Heart right ventricle (tissue), 16 donors: Measurements from ENCODE around the gene HTT. TPM values are rescaled to one million over a fixed set of nuclear protein-coding genes. Genes with fewer than 3 reads are reported as not detected.
"Not testable (repeated sequence)": the region's sequence is repeated elsewhere in the genome, so short reads cannot be mapped to it uniquely, and the experiment has no call there.

ENCODE experiments used
- ATAC-seq, 8 donors: fragments of 200-7000 bp; cut with Tn5 transposase; one replicate each; pipeline ENCODE4 v1.9.1; 2020; ENCODE audit warnings: mild to moderate bottlenecking in 8 of 8, moderate library complexity in 8 of 8, moderate number of reproducible peaks in 1 of 8
- DNase-seq, 2 donors: peaks; one replicate each; pipeline ENCODE4 v3.0.0-alpha.2; 2020
- H3K27ac ChIP-seq, 10 donors: fragments of 200-600 bp; sonication (generic) in 2 of 10; one replicate each; pipeline versions ENCODE4 v1.5.0 to v1.8.0; 2020 to 2022; ENCODE audit warnings: mild to moderate bottlenecking in 3 of 10
- H3K27me3 ChIP-seq, 7 donors: fragments of 200-600 bp; one replicate each; pipeline ENCODE4 v1.8.0; 2021 to 2022; ENCODE audit warnings: mild to moderate bottlenecking in 2 of 7
- H3K36me3 ChIP-seq, 9 donors: fragments of 200-600 bp; sonication (generic) in 1 of 9; one replicate each; pipeline versions ENCODE4 v1.5.0 to v1.8.0; 2020 to 2022; ENCODE audit warnings: mild to moderate bottlenecking in 2 of 9
- H3K4me1 ChIP-seq, 9 donors: fragments of 200-600 bp; sonication (generic) in 1 of 9; one replicate each; pipeline versions ENCODE4 v1.5.0 to v1.8.0; 2020 to 2022; ENCODE audit warnings: mild to moderate bottlenecking in 4 of 9
- H3K4me3 ChIP-seq, 10 donors: fragments of 200-600 bp; sonication (generic) in 2 of 10; one replicate each; pipeline versions ENCODE4 v1.5.0 to v1.8.0; 2020 to 2022; ENCODE audit warnings: mild to moderate bottlenecking in 7 of 10, moderate library complexity in 2 of 10
- H3K9me3 ChIP-seq, 11 donors: fragments of 200-600 bp in 10 of 11; sonication (generic) in 2 of 11; one replicate each; pipeline versions ENCODE4 v1.5.0 to v1.8.0; 2013 to 2022; ENCODE audit warnings: mild to moderate bottlenecking in 2 of 11, control low read depth in 1 of 11, moderate library complexity in 1 of 11
- WGBS, 2 donors: extraction: QIAGEN DNeasy Blood & Tissue Kit; methylation state at CpG; one replicate each; pipeline ENCODE4 v1.1.7; 2013; ENCODE audit warnings: inconsistent platforms in 1 of 2; 5-methylcytosine and 5-hydroxymethylcytosine counted together
- intact Hi-C, 10 donors: fragments of 100-400 bp; cut with DNase I; formaldehyde crosslinking; loops; one replicate each; pipeline versions ENCODE4 v1.11.1 to v1.14.2; 2022
- polyA plus RNA-seq, 2 donors: library from polyadenylated mRNA; stranded (reverse); fragments of 200-250 nt; gene quantifications; one replicate each; pipeline ENCODE4 v1.2.3, GENCODE V29; 2013
- total RNA-seq, 10 donors: library from RNA; stranded (reverse); fragmentation: NEBNext Ultra II Directional in 3 of 10; extraction: Animal tissue kit (Norgen Biotek cat#: 25700) in 3 of 10; gene quantifications; one replicate each; pipeline versions ENCODE4 v1.2.1 to v1.2.4, GENCODE V29; 2021 to 2023
- TF ChIP-seq, protein P1 (sequence below), 9 donors: fragments of 200-600 bp; sonication (generic) in 2 of 9; IDR thresholded peaks; one replicate each; pipeline versions ENCODE4 v1.5.0 to v1.8.0; 2021 to 2022; ENCODE audit warnings: antibody characterized with exemption in 9 of 9, mild to moderate bottlenecking in 5 of 9, moderate library complexity in 1 of 9
- donor health status: Arrhythmogenic right ventricular cardiomyopathy.
- donor health status: ischemic (EF 13 %, LVEDD 7.1; RV severe dilation, severe dysfunction).
- donor health status: healthy with polysubstance abuse.
- donor health status: DM: no; HTN: yes; CAD: no.
- donor health status: DM: no; HTN: no; CAD: no.
- donor health status: ischemic (EF 25% LVEDD 6.9; RV normal size, moderate dysfunction).
- donor health status: ischemic (EF 25% LVEDD 5.7; RV mildly dilated, moderate dysfunction).
- donor health status: healthy.
- donor health status: DM: yes; HTN: yes; CAD: no.
- donor health status: Ischemic cardiomyopathy.
- donor health status: ischemic (EF 35%, LVEDD 5.7; RV mildly dilated, moderate dysfunction).
- donor health status: nonischemic (EF 11% LVEDD 7.7; RV severe dilation, severe dysfunction).
- donor health status: DM: yes; HTN: yes; CAD: no.
- donor health status: PGD.
- donor health status: ischemic (EF 29% LVEDD 5.4; RV normal size, mild dysfunction).
- donor health status: nonischemic (EF 23%, LVEDD 6.1; RV moderate dilation, normal function).

The HTT gene
- total and polyA plus RNA-seq, 12 donors, result 6.3 to 34.0 (median 24.1) TPM

GRCh38 chr4:3087115-3087797 is 12.8 kb downstream of the HTT start:
- Histone ChIP-seq H3K9me3 (no peaks in the 10 kb centered on the region), H3K36me3 (peaks cover 0 to 59% (median 6%) of the 10 kb centered on the region in 9 donors), H3K4me1 (peaks cover 0 to 4% (median 0%) of the 10 kb centered on the region in 9 donors), H3K27me3 (no peaks in the 10 kb centered on the region), H3K4me3 (no peak overlapping the region), H3K27ac (no peak overlapping the region)
- DNase-seq, result no peak
- intact Hi-C loops, result no loop called here
- no peak for ATAC-seq
- TF ChIP-seq, protein P1, sequence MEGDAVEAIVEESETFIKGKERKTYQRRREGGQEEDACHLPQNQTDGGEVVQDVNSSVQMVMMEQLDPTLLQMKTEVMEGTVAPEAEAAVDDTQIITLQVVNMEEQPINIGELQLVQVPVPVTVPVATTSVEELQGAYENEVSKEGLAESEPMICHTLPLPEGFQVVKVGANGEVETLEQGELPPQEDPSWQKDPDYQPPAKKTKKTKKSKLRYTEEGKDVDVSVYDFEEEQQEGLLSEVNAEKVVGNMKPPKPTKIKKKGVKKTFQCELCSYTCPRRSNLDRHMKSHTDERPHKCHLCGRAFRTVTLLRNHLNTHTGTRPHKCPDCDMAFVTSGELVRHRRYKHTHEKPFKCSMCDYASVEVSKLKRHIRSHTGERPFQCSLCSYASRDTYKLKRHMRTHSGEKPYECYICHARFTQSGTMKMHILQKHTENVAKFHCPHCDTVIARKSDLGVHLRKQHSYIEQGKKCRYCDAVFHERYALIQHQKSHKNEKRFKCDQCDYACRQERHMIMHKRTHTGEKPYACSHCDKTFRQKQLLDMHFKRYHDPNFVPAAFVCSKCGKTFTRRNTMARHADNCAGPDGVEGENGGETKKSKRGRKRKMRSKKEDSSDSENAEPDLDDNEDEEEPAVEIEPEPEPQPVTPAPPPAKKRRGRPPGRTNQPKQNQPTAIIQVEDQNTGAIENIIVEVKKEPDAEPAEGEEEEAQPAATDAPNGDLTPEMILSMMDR (IDR thresholded peaks at IDR 0.05), result no peak
- 84 to 90% methylated on average over 4 of the region's 4 CpGs for WGBS, 2 donors

- no peak for ATAC-seq
- intact Hi-C loops, result no loop called here
- no peak overlapping the region for H3K27ac ChIP-seq
- DNase-seq, result no peak
- TF ChIP-seq, protein P1 (IDR thresholded peaks at IDR 0.05), result no peak
- H3K4me1 ChIP-seq, result no peaks in the 10 kb centered on the region
- no peaks in the 10 kb centered on the region for H3K9me3 ChIP-seq
- H3K36me3 ChIP-seq, result peaks cover 0 to 85% (median 6%) of the 10 kb centered on the region in 9 donors
- H3K4me3 ChIP-seq, result no peak overlapping the region
- 48 to 70% methylated on average over 5 of the region's 5 CpGs for WGBS, 2 donors
- no peaks in the 10 kb centered on the region for H3K27me3 ChIP-seq
These were observed 17.0 kb downstream of the HTT start for GRCh38 chr4:3091464-3091863.

- H3K27me3 ChIP-seq, H3K27ac ChIP-seq, ATAC-seq, intact Hi-C loops, H3K9me3 ChIP-seq, DNase-seq, H3K4me1 ChIP-seq, H3K4me3 ChIP-seq: not testable (repeated sequence)
- WGBS, 2 donors, result 96% methylated on average over 15 to 28 of the region's 28 CpGs
- peaks cover 0 to 79% (median 3%) of the 10 kb centered on the region in 9 donors for H3K36me3 ChIP-seq
These were observed 20.2 kb downstream of the HTT start for GRCh38 chr4:3094701-3095100.

DNA sequence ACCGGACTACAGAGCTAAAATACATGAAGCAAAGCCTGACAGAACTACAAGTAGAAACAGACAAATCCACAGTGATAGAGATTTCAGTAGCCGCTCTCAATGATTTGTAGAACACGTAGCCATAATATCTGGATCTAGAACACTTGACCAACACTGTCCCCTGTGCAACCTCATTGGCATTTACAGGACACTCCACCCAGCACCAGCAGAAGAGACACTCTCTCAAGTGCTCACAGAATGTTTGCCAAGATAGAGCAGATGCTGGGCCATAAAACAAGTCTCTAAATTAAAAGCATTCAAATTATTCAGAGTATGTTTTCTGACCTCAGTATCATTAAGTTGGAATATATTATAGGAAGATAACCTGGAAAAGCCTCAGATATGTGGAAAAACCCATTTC is 21.7 kb downstream of the HTT start:
- DNase-seq (no peak), ATAC-seq (no peak)
- H3K36me3 ChIP-seq, result peaks cover 0 to 80% (median 7%) of the 10 kb centered on the region in 9 donors
- H3K27ac ChIP-seq, result no peak overlapping the region
- intact Hi-C loops, result no loop called here
- H3K27me3 ChIP-seq, result no peaks in the 10 kb centered on the region
- no peaks in the 10 kb centered on the region for H3K9me3 ChIP-seq
- TF ChIP-seq, protein P1 (IDR thresholded peaks at IDR 0.05), result no peak
- no peaks in the 10 kb centered on the region for H3K4me1 ChIP-seq
- 89 to 94% methylated on average over 3 of the region's 3 CpGs for WGBS, 2 donors
- H3K4me3 ChIP-seq, result no peak overlapping the region

- Histone ChIP-seq H3K4me3 (no peak overlapping the region), H3K27ac (no peak overlapping the region), H3K4me1 (no peaks in the 10 kb centered on the region), H3K36me3 (peaks cover 0 to 79% (median 7%) of the 10 kb centered on the region in 9 donors), H3K27me3 (no peaks in the 10 kb centered on the region), H3K9me3 (no peaks in the 10 kb centered on the region)
- DNase-seq, result no peak
- intact Hi-C loops, result no loop called here
- TF ChIP-seq, protein P1 (IDR thresholded peaks at IDR 0.05), result no peak
- 76 to 79% methylated on average over 2 of the region's 2 CpGs for WGBS, 2 donors
- ATAC-seq, result no peak
These were observed 23.9 kb downstream of the HTT start for GRCh38 chr4:3098346-3098745.
